DMS53 treated with DMSO at 0.1 percent for 48 hours (cell line): Measurements from ENCODE around the gene KCNV2.

Experiments
- DNase-seq: peaks from one replicate; lab custom pipeline; 2025; ENCODE audit not compliant: unreplicated experiment; lab: John Stamatoyannopoulos, UW

The KCNV2 gene

DNA sequence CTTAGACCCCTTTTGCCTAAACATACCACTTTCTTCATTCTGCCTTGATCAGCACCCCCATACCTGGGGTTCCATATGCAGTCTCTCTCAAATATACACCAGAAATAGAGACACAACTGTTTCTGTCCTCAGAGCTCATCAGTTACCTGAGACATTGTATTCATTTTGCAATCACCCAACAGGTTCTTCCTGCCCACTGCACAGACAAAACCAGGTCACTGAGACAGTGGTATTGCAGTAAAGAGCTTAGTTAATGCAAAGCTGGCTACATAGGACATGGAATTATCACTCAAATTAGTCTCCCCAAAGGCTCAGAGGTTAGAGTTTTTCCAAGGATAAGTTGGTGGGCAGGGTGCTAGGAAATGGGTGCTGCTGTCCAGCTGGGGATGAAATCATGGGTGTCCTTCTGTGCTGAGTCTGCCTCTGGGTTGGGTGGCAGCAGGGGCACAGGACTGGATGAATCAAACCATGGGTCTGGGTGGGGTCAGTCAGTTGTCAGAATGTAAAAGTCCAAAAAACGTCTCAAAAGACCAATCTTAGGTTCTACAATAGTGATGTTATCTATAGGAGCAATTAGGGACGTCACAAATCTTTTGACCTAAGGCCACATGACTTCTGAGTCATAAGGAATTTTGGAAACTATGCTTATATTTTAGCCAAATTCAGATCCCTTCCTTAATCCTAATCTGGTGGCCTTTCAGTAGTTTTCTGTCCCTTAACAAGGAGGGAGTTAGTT is 41.0 kb downstream of the KCNV2 start:
- DNase-seq: no peak

- DNase-seq: no peak
These were observed 41.7 kb downstream of the KCNV2 start for GRCh38 chr9:2758898-2759510.

DNA sequence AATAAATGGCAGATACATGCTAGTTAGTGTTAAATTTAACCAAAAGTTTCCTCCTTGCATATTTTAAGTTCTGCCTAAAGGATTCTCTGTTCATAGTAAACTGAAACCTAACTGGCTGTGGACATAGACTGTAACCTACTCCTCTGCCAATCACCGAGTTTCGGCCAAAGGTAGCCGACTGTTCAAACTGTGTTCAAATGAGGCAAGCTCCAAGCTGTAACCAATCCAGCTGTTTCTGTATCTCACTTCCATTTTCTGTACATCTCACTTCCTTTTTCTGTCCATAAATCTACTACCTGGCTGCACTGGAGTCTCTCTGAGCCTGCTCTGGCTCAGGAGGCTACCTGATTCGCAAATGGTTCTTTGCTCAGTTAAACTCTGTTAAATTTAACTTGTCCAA is 44.1 kb downstream of the KCNV2 start:
- no peak for DNase-seq

- no peak for DNase-seq
These were observed 47.0 kb downstream of the KCNV2 start for GRCh38 chr9:2764353-2764752.

GRCh38 chr9:2765250-2765880 is 48.1 kb downstream of the KCNV2 start:
- no peak for DNase-seq

DNA sequence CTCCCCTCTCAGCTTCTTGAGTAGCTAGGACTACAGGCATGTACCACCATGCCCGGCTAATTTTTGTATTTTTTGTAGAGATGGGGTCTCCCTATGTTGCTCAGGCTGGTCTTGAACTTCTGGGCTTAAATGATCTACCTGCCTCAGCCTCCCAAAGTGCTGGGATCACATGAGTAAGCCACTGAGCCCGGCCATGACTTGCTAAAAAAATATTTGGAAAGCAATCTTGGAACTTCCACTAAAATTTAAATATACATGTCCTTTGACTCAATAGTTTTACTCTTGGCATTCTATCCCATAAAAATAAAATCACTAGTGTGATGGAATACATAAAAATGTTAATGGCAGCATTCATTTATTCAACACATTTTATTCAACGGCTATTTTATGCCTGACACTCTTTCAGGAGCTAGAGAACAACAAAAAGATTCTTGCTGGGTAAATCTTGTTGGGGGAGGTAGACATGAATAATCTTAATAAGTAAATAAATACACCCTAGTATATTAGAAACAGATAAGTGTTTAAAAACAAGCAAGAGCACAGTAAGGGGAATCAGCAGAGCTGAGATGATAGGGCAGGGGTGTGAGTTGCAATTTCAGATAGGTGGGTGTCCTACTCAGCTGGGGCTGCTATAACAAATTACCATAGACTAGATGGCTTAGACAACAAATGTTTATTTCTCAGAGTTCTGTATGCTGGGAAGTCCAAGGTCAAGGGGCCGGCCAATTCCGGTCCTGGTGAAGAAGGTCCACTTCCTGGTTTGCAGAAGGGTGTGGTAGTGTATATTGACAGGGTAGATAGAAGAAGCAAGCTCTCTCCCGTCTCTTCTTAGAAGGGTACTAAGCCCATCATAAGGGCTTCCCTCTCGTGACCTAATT is 50.7 kb downstream of the KCNV2 start:
- DNase-seq: no peak

- no peak for DNase-seq
These were observed 53.8 kb downstream of the KCNV2 start for GRCh38 chr9:2771087-2771486.

DNA sequence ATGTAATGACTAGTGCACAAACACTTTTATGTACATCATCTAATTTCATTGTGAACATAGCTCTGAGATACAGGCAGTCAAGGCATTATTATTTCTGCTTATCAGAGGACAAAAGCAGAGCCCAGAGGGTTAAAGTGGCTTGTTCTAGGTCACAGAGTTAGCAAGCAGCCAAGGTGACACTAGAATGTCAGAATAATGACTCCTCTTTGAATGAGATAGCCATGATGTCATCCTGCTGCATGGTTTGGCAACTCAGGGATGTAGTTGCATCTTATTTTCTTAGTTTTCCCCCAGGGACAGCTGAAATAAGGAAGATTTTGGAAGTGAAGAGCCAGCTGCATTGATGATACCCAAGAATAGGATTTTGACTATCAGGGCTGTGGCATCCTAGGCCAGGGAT is 54.4 kb downstream of the KCNV2 start:
- no peak for DNase-seq

GRCh38 chr9:2777454-2777853 is 60.1 kb downstream of the KCNV2 start:
- no peak for DNase-seq

DNA sequence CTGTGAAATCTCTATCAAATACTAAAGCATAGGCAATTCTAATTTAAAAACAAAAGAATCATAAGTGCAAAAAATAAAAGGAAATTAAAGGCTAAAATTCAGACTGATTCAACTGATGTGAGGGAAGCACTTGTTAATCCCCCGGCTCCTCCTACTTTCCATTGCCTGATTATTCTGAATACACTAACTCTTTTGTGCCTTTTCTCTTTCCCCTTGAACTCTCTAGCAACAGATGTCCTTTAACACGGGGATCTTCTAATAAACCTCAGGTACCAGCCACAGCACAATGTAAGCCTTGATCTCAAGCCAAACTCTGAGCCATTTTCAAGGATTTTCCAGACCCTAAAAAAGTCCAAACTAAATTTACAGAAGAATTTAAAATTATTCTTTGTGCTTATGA is 61.5 kb downstream of the KCNV2 start:
- DNase-seq: no peak
